ENCODE data around the gene TMEM200A.
"Not testable (repeated sequence)": the region's sequence is repeated elsewhere in the genome, so short reads cannot be mapped to it uniquely, and the experiment has no call there.

TMEM200A gene

GRCh38 chr6:130365166-130366106 is at the start of gene TMEM200A:
Gene TMEM200A (plus strand): TSS chr6:130366017. CDS start chr6:130440423, 74,406 bp downstream.
- Mint-ChIP-seq H3K4me3 (peak within 1 kb of the TSS; percentile 67 to 76), H3K9me3 (peaks cover 3 to 15% of the 10 kb centered on the region in 2 donors), H3K27ac (peak within 1 kb of the TSS in 1 of 2 donors; percentile 12), H3K27me3 (peaks cover 58% of the 10 kb centered on the region), H3K4me1 (peaks cover 28% of the 10 kb centered on the region)
- ATAC-seq, result peak; percentile 70
- peak; percentile 41 to 50 for DNase-seq

GRCh38 chr6:130320908-130321307 is 44.9 kb upstream of the TMEM200A start:
- no peak for DNase-seq
- ATAC-seq, result no peak
- H3K27ac Mint-ChIP-seq, result no peak overlapping the region
- no peaks in the 10 kb centered on the region for H3K9me3 Mint-ChIP-seq
- H3K27me3 Mint-ChIP-seq, result no peaks in the 10 kb centered on the region
- H3K4me3 Mint-ChIP-seq, result no peak overlapping the region
- no peaks in the 10 kb centered on the region for H3K4me1 Mint-ChIP-seq

GRCh38 chr6:130322673-130323268 is 43.0 kb upstream of the TMEM200A start:
- Mint-ChIP-seq H3K27ac (no peak overlapping the region), H3K27me3 (no peaks in the 10 kb centered on the region), H3K9me3 (no peaks in the 10 kb centered on the region), H3K4me3 (no peak overlapping the region), H3K4me1 (no peaks in the 10 kb centered on the region)
- ATAC-seq (no peak), DNase-seq (peak; percentile 26 to 38)

GRCh38 chr6:130324657-130325056 is 41.2 kb upstream of the TMEM200A start:
- Mint-ChIP-seq H3K4me1 (no peaks in the 10 kb centered on the region), H3K27me3 (no peaks in the 10 kb centered on the region), H3K4me3 (no peak overlapping the region), H3K9me3 (no peaks in the 10 kb centered on the region), H3K27ac (no peak overlapping the region)
- DNase-seq, result no peak
- no peak for ATAC-seq

- Mint-ChIP-seq H3K4me1 (no peaks in the 10 kb centered on the region), H3K27ac (no peak overlapping the region), H3K4me3 (no peak overlapping the region), H3K27me3 (no peaks in the 10 kb centered on the region), H3K9me3 (peaks cover 0 to 5% of the 10 kb centered on the region in 2 donors)
- ATAC-seq (no peak), DNase-seq (no peak)
Measured at GRCh38 chr6:130326496-130326895, 39.3 kb upstream of the TMEM200A start.

- H3K4me3 Mint-ChIP-seq, result no peak overlapping the region
- H3K4me1 Mint-ChIP-seq, result no peaks in the 10 kb centered on the region
Measured at GRCh38 chr6:130337534-130337933, 28.3 kb upstream of the TMEM200A start.

GRCh38 chr6:130346324-130346723 is 19.5 kb upstream of the TMEM200A start:
- not testable (repeated sequence) for H3K9me3 Mint-ChIP-seq, H3K27me3 Mint-ChIP-seq, H3K4me1 Mint-ChIP-seq, H3K27ac Mint-ChIP-seq, H3K4me3 Mint-ChIP-seq, ATAC-seq, DNase-seq

More at GRCh38 chr6:130337534-130337933, 28.3 kb upstream of the TMEM200A start:
- Mint-ChIP-seq H3K27me3 (no peaks in the 10 kb centered on the region), H3K27ac (no peak overlapping the region), H3K9me3 (peaks cover 9 to 18% of the 10 kb centered on the region in 2 donors)
- ATAC-seq, result no peak
- DNase-seq, result no peak

- H3K4me3 Mint-ChIP-seq, result no peak overlapping the region
- H3K27ac Mint-ChIP-seq, result no peak overlapping the region
- no peaks in the 10 kb centered on the region for H3K27me3 Mint-ChIP-seq
- H3K9me3 Mint-ChIP-seq, result no peaks in the 10 kb centered on the region
- H3K4me1 Mint-ChIP-seq, result no peaks in the 10 kb centered on the region
- DNase-seq, result no peak
- ATAC-seq, result no peak
Measured at GRCh38 chr6:130354322-130354721, 11.5 kb upstream of the TMEM200A start.

- Mint-ChIP-seq H3K27me3 (no peaks in the 10 kb centered on the region), H3K9me3 (peaks cover 7 to 8% of the 10 kb centered on the region in 2 donors), H3K4me1 (no peaks in the 10 kb centered on the region), H3K27ac (no peak overlapping the region), H3K4me3 (no peak overlapping the region)
- ATAC-seq (no peak), DNase-seq (no peak)
Measured at GRCh38 chr6:130355572-130355971, 10.2 kb upstream of the TMEM200A start.

- Mint-ChIP-seq H3K4me3 (no peak overlapping the region), H3K9me3 (peaks cover 12 to 14% of the 10 kb centered on the region in 2 donors), H3K4me1 (no peaks in the 10 kb centered on the region), H3K27me3 (no peaks in the 10 kb centered on the region), H3K27ac (peak overlapping the region in 1 of 2 donors; percentile 30)
- no peak for ATAC-seq
- no peak for DNase-seq
Measured at GRCh38 chr6:130357436-130357835, 8.4 kb upstream of the TMEM200A start.

GRCh38 chr6:130359736-130360135 is 6.1 kb upstream of the TMEM200A start:
- H3K4me1 Mint-ChIP-seq, result peaks cover 8% of the 10 kb centered on the region
- H3K27me3 Mint-ChIP-seq, result peaks cover 17% of the 10 kb centered on the region
- DNase-seq (no peak), ATAC-seq (no peak)
- peaks cover 12 to 20% of the 10 kb centered on the region in 2 donors for H3K9me3 Mint-ChIP-seq
- no peak overlapping the region for H3K27ac Mint-ChIP-seq
- H3K4me3 Mint-ChIP-seq, result no peak overlapping the region

GRCh38 chr6:130362128-130362527 is 3.7 kb upstream of the TMEM200A start:
- Mint-ChIP-seq H3K9me3 (peaks cover 12 to 20% of the 10 kb centered on the region in 2 donors), H3K27me3 (peaks cover 30% of the 10 kb centered on the region), H3K4me1 (peaks cover 22% of the 10 kb centered on the region), H3K27ac (no peak overlapping the region), H3K4me3 (no peak overlapping the region)
- ATAC-seq, result no peak
- DNase-seq, result no peak

- peaks cover 28% of the 10 kb centered on the region for H3K4me1 Mint-ChIP-seq
- H3K9me3 Mint-ChIP-seq, result peaks cover 12 to 20% of the 10 kb centered on the region in 2 donors
- no peak overlapping the region for H3K27ac Mint-ChIP-seq
- H3K27me3 Mint-ChIP-seq, result peaks cover 47% of the 10 kb centered on the region
- peak overlapping the region; percentile 2 to 76 for H3K4me3 Mint-ChIP-seq
- no peak for ATAC-seq
- no peak for DNase-seq
Measured at GRCh38 chr6:130364224-130364780, 1.5 kb upstream of the TMEM200A start.

GRCh38 chr6:130366107-130367005 is 539 bp downstream of the TMEM200A start:
- Mint-ChIP-seq H3K9me3 (peaks cover 3 to 7% of the 10 kb centered on the region in 2 donors), H3K4me1 (peaks cover 28% of the 10 kb centered on the region), H3K27me3 (peaks cover 58% of the 10 kb centered on the region), H3K27ac (no peak overlapping the region), H3K4me3 (peak overlapping the region; percentile 67 to 76)
- peak; percentile 82 for ATAC-seq
- DNase-seq, result peak; percentile 23 to 28

GRCh38 chr6:130367767-130368166 is 1.9 kb downstream of the TMEM200A start:
- H3K4me1 Mint-ChIP-seq, result peaks cover 28% of the 10 kb centered on the region
- H3K27me3 Mint-ChIP-seq, result peaks cover 58% of the 10 kb centered on the region
- ATAC-seq (no peak), DNase-seq (no peak)
- peak overlapping the region in 1 of 2 donors; percentile 15 for H3K27ac Mint-ChIP-seq
- H3K9me3 Mint-ChIP-seq, result peaks cover 0 to 7% of the 10 kb centered on the region in 2 donors
- H3K4me3 Mint-ChIP-seq, result no peak overlapping the region
